Measurements from ENCODE around the gene BOC.

BOC gene

DNA sequence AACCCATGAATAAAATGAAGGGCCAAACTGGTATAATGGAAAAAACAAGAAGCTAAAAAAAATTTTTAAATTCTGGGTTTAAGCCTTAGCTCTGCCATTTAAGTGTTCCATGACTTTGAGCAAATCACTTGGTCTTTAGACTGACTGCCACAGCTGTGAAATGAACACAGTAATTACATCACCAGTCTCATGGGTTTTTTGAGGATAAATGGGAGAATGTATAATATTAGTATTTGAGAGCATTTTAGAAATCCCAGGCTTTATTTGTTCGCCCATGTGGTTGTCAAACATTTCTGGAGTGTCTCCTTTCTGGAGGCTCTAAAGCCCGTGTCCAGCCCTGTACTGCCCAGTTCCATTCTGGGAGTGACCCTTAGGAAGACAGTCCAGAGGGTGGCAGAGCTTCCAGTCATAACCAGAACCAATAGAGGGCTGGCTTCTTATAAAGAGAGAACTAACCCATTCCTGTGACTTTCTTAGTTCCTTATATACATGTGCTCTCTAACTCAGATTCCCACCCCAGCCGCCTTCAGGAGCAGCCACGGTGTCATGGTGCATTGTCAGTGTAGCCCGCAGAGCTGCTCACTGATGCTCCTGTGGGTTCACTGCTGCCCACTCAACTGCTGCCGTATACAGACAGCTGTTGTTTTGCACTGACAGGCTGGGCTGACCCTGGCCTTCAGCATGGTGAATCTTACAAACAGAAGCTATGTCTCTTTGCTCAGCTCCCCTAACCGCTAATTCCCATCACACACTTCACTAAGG, 44.7 kb downstream of the BOC start:
- H3K36me3 ChIP-seq (ENCODE audit: control insufficient read depth, insufficient read depth, low read length): no peaks in the 10 kb centered on the region
- no peak overlapping the region for H3K4me3 ChIP-seq (replicated peaks; ENCODE audit: low read depth, low read length)
- no peaks in the 10 kb centered on the region; the same call in none of the 2 replicates for H3K27me3 ChIP-seq (replicated peaks; ENCODE audit: control insufficient read depth, insufficient read depth, low read length)
- DNase-seq (ENCODE audit: extremely low read depth, insufficient read length): no peak
- TF ChIP-seq, protein P1, sequence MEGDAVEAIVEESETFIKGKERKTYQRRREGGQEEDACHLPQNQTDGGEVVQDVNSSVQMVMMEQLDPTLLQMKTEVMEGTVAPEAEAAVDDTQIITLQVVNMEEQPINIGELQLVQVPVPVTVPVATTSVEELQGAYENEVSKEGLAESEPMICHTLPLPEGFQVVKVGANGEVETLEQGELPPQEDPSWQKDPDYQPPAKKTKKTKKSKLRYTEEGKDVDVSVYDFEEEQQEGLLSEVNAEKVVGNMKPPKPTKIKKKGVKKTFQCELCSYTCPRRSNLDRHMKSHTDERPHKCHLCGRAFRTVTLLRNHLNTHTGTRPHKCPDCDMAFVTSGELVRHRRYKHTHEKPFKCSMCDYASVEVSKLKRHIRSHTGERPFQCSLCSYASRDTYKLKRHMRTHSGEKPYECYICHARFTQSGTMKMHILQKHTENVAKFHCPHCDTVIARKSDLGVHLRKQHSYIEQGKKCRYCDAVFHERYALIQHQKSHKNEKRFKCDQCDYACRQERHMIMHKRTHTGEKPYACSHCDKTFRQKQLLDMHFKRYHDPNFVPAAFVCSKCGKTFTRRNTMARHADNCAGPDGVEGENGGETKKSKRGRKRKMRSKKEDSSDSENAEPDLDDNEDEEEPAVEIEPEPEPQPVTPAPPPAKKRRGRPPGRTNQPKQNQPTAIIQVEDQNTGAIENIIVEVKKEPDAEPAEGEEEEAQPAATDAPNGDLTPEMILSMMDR (IDR thresholded peaks at IDR 0.05; ENCODE audit: insufficient read depth, low read length, poor library complexity, severe bottlenecking): no peak

DNA sequence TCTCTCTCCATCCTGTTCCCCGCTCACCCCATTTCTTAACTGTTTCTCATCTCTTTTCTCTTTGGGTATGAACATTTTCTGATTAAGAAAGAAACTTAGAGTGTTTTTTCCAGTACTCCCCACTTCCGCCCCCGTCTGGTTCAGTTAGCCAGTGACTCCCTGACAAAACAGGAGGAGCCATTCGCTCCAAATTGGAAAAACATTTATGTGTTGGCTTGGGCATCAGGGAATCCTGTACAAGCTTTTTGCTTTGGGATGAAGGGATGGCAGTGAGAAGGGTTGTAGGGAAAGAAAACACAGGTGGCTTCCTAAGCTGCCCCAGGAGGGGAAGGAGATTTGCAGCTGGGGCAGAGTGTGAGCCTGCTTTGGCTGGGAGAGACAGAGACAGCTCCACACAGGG, 47.0 kb downstream of the BOC start:
- no peak for DNase-seq (ENCODE audit: extremely low read depth, insufficient read length)
- H3K36me3 ChIP-seq (ENCODE audit: control insufficient read depth, insufficient read depth, low read length): no peaks in the 10 kb centered on the region
- TF ChIP-seq, protein P1 (IDR thresholded peaks at IDR 0.05; ENCODE audit: insufficient read depth, low read length, poor library complexity, severe bottlenecking): no peak
- H3K4me3 ChIP-seq (replicated peaks; ENCODE audit: low read depth, low read length): no peak overlapping the region
- H3K27me3 ChIP-seq (replicated peaks; ENCODE audit: control insufficient read depth, insufficient read depth, low read length): no peaks in the 10 kb centered on the region; the same call in none of the 2 replicates

DNA sequence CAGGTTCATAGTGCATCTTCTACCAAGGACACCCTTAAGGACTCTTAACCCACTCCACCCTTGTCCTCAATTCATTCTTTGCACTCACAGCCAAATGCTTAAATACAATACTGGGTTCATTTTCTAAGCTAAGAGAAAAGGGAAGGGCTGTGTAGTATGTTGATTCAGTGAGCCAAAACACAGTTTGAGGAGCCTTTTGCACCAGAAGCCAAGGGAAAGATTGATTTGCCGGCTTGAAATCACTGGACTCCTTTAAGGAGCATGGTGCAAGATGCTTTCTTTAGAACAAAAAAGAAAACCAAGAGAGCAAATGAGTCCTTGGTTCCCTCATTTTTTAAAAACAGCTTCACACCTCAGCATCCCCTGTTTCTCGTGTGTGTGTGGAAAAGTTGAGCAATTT, 47.8 kb downstream of the BOC start:
- DNase-seq (ENCODE audit: extremely low read depth, insufficient read length): no peak
- TF ChIP-seq, protein P1 (IDR thresholded peaks at IDR 0.05; ENCODE audit: insufficient read depth, low read length, poor library complexity, severe bottlenecking): no peak

DNA sequence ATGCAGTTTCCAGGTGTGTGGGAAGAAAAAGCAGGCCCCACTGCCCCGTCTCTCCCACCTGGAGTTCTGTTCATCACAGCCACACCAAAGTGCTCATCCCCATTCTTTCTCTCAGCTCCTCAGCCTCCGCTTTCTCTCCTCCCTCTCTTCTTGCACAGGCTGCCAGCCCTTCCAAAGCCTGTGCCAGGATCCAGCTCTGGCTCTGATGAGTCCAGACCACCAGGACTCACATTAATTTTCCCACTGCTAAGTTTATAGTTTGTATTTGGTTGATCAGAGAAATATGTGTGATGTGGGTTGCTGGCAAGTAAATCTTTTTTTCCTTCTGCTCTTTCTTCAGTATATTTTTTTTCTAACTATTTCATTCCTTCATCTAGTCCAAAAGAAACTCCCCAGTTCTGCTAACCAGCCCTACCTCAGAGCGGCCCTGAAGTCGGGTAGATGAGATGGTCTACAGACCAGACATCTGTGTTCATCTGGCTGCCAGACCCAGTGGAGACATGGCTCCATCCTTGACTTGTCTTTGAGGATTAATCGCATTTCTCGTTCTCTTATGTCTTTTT, 49.8 kb downstream of the BOC start:
- no peaks in the 10 kb centered on the region for H3K36me3 ChIP-seq (ENCODE audit: control insufficient read depth, insufficient read depth, low read length)
- no peaks in the 10 kb centered on the region; the same call in none of the 2 replicates for H3K27me3 ChIP-seq (replicated peaks; ENCODE audit: control insufficient read depth, insufficient read depth, low read length)
- DNase-seq (ENCODE audit: extremely low read depth, insufficient read length): no peak
- H3K4me3 ChIP-seq (replicated peaks; ENCODE audit: low read depth, low read length): no peak overlapping the region
- TF ChIP-seq, protein P1 (IDR thresholded peaks at IDR 0.05; ENCODE audit: insufficient read depth, low read length, poor library complexity, severe bottlenecking): no peak

More for the DNA sequence above, 47.8 kb downstream of the BOC start:
- no peaks in the 10 kb centered on the region; the same call in none of the 2 replicates for H3K27me3 ChIP-seq (replicated peaks; ENCODE audit: control insufficient read depth, insufficient read depth, low read length)
- no peaks in the 10 kb centered on the region for H3K36me3 ChIP-seq (ENCODE audit: control insufficient read depth, insufficient read depth, low read length)
- no peak overlapping the region for H3K4me3 ChIP-seq (replicated peaks; ENCODE audit: low read depth, low read length)

DNA sequence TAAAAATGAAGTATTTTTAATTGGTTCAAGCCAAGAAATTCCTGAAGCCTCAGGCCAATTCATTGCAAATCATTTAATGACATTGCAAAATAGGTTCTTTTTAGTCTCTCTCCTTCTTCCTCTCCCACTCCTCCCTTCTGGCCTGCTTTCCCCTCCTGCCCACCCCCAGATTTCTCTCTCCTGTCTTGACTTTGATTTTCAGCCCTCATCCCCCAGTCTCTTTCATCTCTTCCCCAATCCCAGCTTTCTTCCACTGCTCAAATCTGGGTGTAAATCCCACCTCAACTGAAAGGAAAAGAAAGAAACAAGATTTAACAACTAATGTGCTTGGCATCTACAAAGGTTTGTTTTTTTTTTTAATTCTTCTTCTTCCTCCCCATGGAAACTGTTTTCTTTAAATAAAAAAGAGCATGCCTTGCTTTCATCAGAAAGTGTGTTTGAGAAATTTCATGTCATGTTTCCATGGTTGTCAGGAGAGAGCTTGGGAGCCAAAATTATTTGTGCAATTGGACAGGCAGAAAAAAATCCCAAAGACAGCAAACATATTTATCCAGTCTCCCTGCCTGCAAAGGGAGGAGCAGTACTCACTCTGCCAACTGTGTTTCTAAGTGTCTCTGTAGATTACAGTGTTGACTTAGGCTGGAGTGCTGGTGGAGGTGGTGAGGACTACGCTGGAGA, 50.4 kb downstream of the BOC start:
- no peak for DNase-seq (ENCODE audit: extremely low read depth, insufficient read length)
- H3K27me3 ChIP-seq (replicated peaks; ENCODE audit: control insufficient read depth, insufficient read depth, low read length): no peaks in the 10 kb centered on the region; the same call in none of the 2 replicates
- TF ChIP-seq, protein P1 (IDR thresholded peaks at IDR 0.05; ENCODE audit: insufficient read depth, low read length, poor library complexity, severe bottlenecking): no peak
- H3K4me3 ChIP-seq (replicated peaks; ENCODE audit: low read depth, low read length): no peak overlapping the region
- no peaks in the 10 kb centered on the region for H3K36me3 ChIP-seq (ENCODE audit: control insufficient read depth, insufficient read depth, low read length)

Measured in GM06990 (cell line).